Prostate gland (tissue), 2 donors: ENCODE measurements around the gene SLC7A10.
"Not testable (repeated sequence)": the region's sequence is repeated elsewhere in the genome, so short reads cannot be mapped to it uniquely, and the experiment has no call there.

Source experiments
- POLR2A ChIP-seq: fragments of 450-650 bp; IDR thresholded peaks from one replicate; pipeline ENCODE4 v1.6.1; 2016; ENCODE audit warnings: antibody characterized with exemption, mild to moderate bottlenecking
- POLR2AphosphoS5 ChIP-seq: sonication (generic); formaldehyde crosslinking; IDR thresholded peaks from one replicate; pipeline ENCODE4 v1.6.1; 2017; ENCODE audit warnings: antibody characterized with exemption
- TF ChIP-seq, protein P1 (sequence below), 4 experiments: fragments of 200-600 bp in 2 of 4; fragments of 450-650 bp in 2 of 4; sonication (generic) in 2 of 4; IDR thresholded peaks; 1 replicate in 3 of 4; 2 replicates in 1 of 4; pipeline ENCODE4 v1.5.1; 2016 to 2019; ENCODE audit warnings: antibody characterized with exemption in 4 of 4, mild to moderate bottlenecking in 2 of 4, moderate library complexity in 2 of 4

GRCh38 chr19:33222255-33222654, 3.4 kb downstream of the SLC7A10 start:
- TF ChIP-seq, protein P1, sequence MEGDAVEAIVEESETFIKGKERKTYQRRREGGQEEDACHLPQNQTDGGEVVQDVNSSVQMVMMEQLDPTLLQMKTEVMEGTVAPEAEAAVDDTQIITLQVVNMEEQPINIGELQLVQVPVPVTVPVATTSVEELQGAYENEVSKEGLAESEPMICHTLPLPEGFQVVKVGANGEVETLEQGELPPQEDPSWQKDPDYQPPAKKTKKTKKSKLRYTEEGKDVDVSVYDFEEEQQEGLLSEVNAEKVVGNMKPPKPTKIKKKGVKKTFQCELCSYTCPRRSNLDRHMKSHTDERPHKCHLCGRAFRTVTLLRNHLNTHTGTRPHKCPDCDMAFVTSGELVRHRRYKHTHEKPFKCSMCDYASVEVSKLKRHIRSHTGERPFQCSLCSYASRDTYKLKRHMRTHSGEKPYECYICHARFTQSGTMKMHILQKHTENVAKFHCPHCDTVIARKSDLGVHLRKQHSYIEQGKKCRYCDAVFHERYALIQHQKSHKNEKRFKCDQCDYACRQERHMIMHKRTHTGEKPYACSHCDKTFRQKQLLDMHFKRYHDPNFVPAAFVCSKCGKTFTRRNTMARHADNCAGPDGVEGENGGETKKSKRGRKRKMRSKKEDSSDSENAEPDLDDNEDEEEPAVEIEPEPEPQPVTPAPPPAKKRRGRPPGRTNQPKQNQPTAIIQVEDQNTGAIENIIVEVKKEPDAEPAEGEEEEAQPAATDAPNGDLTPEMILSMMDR (IDR thresholded peaks at IDR 0.05), result not testable (repeated sequence)
- not testable (repeated sequence) for TF ChIP-seq POLR2A, POLR2AphosphoS5
